Muscle layer of colon (tissue), 2 donors: ENCODE measurements around the gene INS.

Experiments used
- H3K27ac ChIP-seq: one replicate; pipeline ENCODE4 v1.7.0; 2013; ENCODE audit warnings: low read depth, mild to moderate bottlenecking, low read length, moderate library complexity
- H3K27me3 ChIP-seq, 2 donors: one replicate each; pipeline ENCODE4 v1.7.0; 2013; ENCODE audit warnings: low read length in 2 of 2, mild to moderate bottlenecking in 2 of 2; ENCODE audit not compliant: insufficient read depth in 2 of 2, control insufficient read depth in 1 of 2
- H3K36me3 ChIP-seq: one replicate; pipeline ENCODE4 v1.7.0; 2013; ENCODE audit warnings: mild to moderate bottlenecking, low read length; ENCODE audit not compliant: insufficient read depth
- H3K4me1 ChIP-seq: one replicate; pipeline ENCODE4 v1.7.0; 2013; ENCODE audit warnings: mild to moderate bottlenecking, low read length; ENCODE audit not compliant: insufficient read depth
- H3K4me3 ChIP-seq, 2 donors: one replicate each; pipeline ENCODE4 v1.7.0; 2013; ENCODE audit warnings: low read length in 2 of 2, low read depth in 1 of 2, mild to moderate bottlenecking in 1 of 2, moderate library complexity in 1 of 2
- H3K9ac ChIP-seq: one replicate; pipeline ENCODE4 v1.7.0; 2013; ENCODE audit warnings: low read length
- H3K9me3 ChIP-seq: one replicate; pipeline ENCODE4 v1.7.0; 2013; ENCODE audit warnings: mild to moderate bottlenecking, low read length
- donor health status: abdominal sarcoma.
- donor health status: Adenocarcinoma of cecum.

Gene INS

GRCh38 chr11:2156416-2157182, 4.4 kb downstream of the INS start:
- H3K4me1 ChIP-seq: peaks cover 4% of the 10 kb centered on the region
- H3K27me3 ChIP-seq: peaks cover 0 to 16% of the 10 kb centered on the region in 2 donors
- no peaks in the 10 kb centered on the region for H3K9me3 ChIP-seq
- H3K27ac ChIP-seq: no peak overlapping the region
- no peak overlapping the region for H3K4me3 ChIP-seq
- H3K9ac ChIP-seq: no peak overlapping the region
- H3K36me3 ChIP-seq: no peaks in the 10 kb centered on the region

GRCh38 chr11:2155511-2155910, 5.5 kb downstream of the INS start:
- Histone ChIP-seq H3K9ac (no peak overlapping the region), H3K27me3 (peaks cover 10 to 20% of the 10 kb centered on the region in 2 donors), H3K4me1 (peaks cover 6% of the 10 kb centered on the region), H3K9me3 (no peaks in the 10 kb centered on the region), H3K4me3 (no peak overlapping the region), H3K36me3 (no peaks in the 10 kb centered on the region), H3K27ac (no peak overlapping the region)

- H3K9me3 ChIP-seq: no peaks in the 10 kb centered on the region
- H3K36me3 ChIP-seq: no peaks in the 10 kb centered on the region
- no peak overlapping the region for H3K27ac ChIP-seq
- no peak overlapping the region for H3K4me3 ChIP-seq
- H3K9ac ChIP-seq: no peak overlapping the region
- H3K27me3 ChIP-seq: peaks cover 11 to 24% of the 10 kb centered on the region in 2 donors
- peaks cover 6% of the 10 kb centered on the region for H3K4me1 ChIP-seq
Measured at GRCh38 chr11:2154889-2155288, 6.1 kb downstream of the INS start.

- no peaks in the 10 kb centered on the region for H3K36me3 ChIP-seq
- H3K27me3 ChIP-seq: peaks cover 15 to 24% of the 10 kb centered on the region in 2 donors
- H3K4me3 ChIP-seq: no peak overlapping the region
- H3K9ac ChIP-seq: no peak overlapping the region
- peaks cover 6% of the 10 kb centered on the region for H3K4me1 ChIP-seq
- no peak overlapping the region for H3K27ac ChIP-seq
- H3K9me3 ChIP-seq: no peaks in the 10 kb centered on the region
Measured at GRCh38 chr11:2154195-2154585, 6.8 kb downstream of the INS start.

GRCh38 chr11:2153581-2154194, 7.3 kb downstream of the INS start:
- no peaks in the 10 kb centered on the region for H3K36me3 ChIP-seq
- no peak overlapping the region for H3K4me3 ChIP-seq
- no peak overlapping the region for H3K9ac ChIP-seq
- peaks cover 6% of the 10 kb centered on the region for H3K4me1 ChIP-seq
- no peak overlapping the region for H3K27ac ChIP-seq
- H3K9me3 ChIP-seq: no peaks in the 10 kb centered on the region
- H3K27me3 ChIP-seq: peaks cover 20 to 24% of the 10 kb centered on the region in 2 donors

GRCh38 chr11:2151500-2152257, 9.3 kb downstream of the INS start:
- H3K27ac ChIP-seq: no peak overlapping the region
- H3K36me3 ChIP-seq: no peaks in the 10 kb centered on the region
- peaks cover 6% of the 10 kb centered on the region for H3K4me1 ChIP-seq
- H3K4me3 ChIP-seq: peak overlapping the region in 1 of 2 donors; percentile 39
- H3K9ac ChIP-seq: no peak overlapping the region
- H3K27me3 ChIP-seq: peaks cover 20 to 41% of the 10 kb centered on the region in 2 donors
- H3K9me3 ChIP-seq: no peaks in the 10 kb centered on the region

- H3K9me3 ChIP-seq: no peaks in the 10 kb centered on the region
- no peaks in the 10 kb centered on the region for H3K36me3 ChIP-seq
- peaks cover 30 to 47% of the 10 kb centered on the region in 2 donors for H3K27me3 ChIP-seq
- no peak overlapping the region for H3K9ac ChIP-seq
- no peak overlapping the region for H3K4me3 ChIP-seq
- no peak overlapping the region for H3K27ac ChIP-seq
- H3K4me1 ChIP-seq: peaks cover 6% of the 10 kb centered on the region
Measured at GRCh38 chr11:2149864-2150847, 10.9 kb downstream of the INS start.

- H3K27ac ChIP-seq: no peak overlapping the region
- H3K4me3 ChIP-seq: no peak overlapping the region
- no peaks in the 10 kb centered on the region for H3K36me3 ChIP-seq
- H3K9ac ChIP-seq: no peak overlapping the region
- peaks cover 34 to 54% of the 10 kb centered on the region in 2 donors for H3K27me3 ChIP-seq
- H3K9me3 ChIP-seq: no peaks in the 10 kb centered on the region
- H3K4me1 ChIP-seq: peaks cover 6% of the 10 kb centered on the region
Measured at GRCh38 chr11:2149460-2149859, 11.5 kb downstream of the INS start.

- Histone ChIP-seq H3K27ac (no peak overlapping the region), H3K36me3 (no peaks in the 10 kb centered on the region), H3K4me3 (no peak overlapping the region), H3K9me3 (no peaks in the 10 kb centered on the region), H3K9ac (no peak overlapping the region), H3K4me1 (peaks cover 6% of the 10 kb centered on the region), H3K27me3 (peaks cover 36 to 63% of the 10 kb centered on the region in 2 donors)
Measured at GRCh38 chr11:2148595-2148994, 12.4 kb downstream of the INS start.

GRCh38 chr11:2147391-2147790, 13.6 kb downstream of the INS start:
- H3K4me3 ChIP-seq: no peak overlapping the region
- H3K27ac ChIP-seq: no peak overlapping the region
- no peaks in the 10 kb centered on the region for H3K36me3 ChIP-seq
- no peak overlapping the region for H3K9ac ChIP-seq
- no peaks in the 10 kb centered on the region for H3K9me3 ChIP-seq
- peaks cover 45 to 73% of the 10 kb centered on the region in 2 donors for H3K27me3 ChIP-seq
- H3K4me1 ChIP-seq: peaks cover 6% of the 10 kb centered on the region
